Activated B cell treated with CpG ODN at 0.5 μM for 24 hours (primary cell): Measurements from ENCODE around the gene PAK4. TPM values are rescaled to one million over a fixed set of nuclear protein-coding genes. Genes with fewer than 3 reads are reported as not detected.

Experiments
- ATAC-seq: fragments of 200-7000 bp; cut with Tn5 transposase; one replicate; pipeline ENCODE4 v1.10.0; 2021; ENCODE audit warnings: low read depth, mild to moderate bottlenecking, moderate library complexity
- CTCF ChIA-PET: fragments of 350-600 bp; sonication (Branson Sonifier 250); formaldehyde crosslinking; loops from one replicate; lab custom pipeline; 2021; ENCODE audit warnings: antibody characterized with exemption; lab: Charles Lee
- POLR2A ChIA-PET: fragments of 350-600 bp; sonication (Branson Sonifier 250); formaldehyde crosslinking; loops from one replicate; lab custom pipeline; 2021; ENCODE audit warnings: antibody characterized with exemption; lab: Charles Lee
- DNase-seq: peaks from one replicate; pipeline ENCODE4 v3.0.0; 2022
- H3K27ac Mint-ChIP-seq: one replicate; pipeline ENCODE4 v1.8.0; 2020; ENCODE audit warnings: mixed read lengths
- H3K27me3 Mint-ChIP-seq: one replicate; pipeline ENCODE4 v1.8.0; 2021; ENCODE audit warnings: mixed read lengths
- H3K36me3 Mint-ChIP-seq: one replicate; pipeline ENCODE4 v1.8.0; 2021; ENCODE audit warnings: low read depth, mixed read lengths
- H3K4me1 Mint-ChIP-seq: one replicate; pipeline ENCODE4 v1.8.0; 2021; ENCODE audit warnings: mixed read lengths
- H3K4me3 Mint-ChIP-seq: one replicate; pipeline ENCODE4 v1.8.0; 2020; ENCODE audit warnings: mild to moderate bottlenecking, mixed read lengths
- H3K9me3 Mint-ChIP-seq: one replicate; pipeline ENCODE4 v1.8.0; 2020; ENCODE audit warnings: mixed read lengths
- intact Hi-C: fragments of 100-400 bp; cut with micrococcal nuclease; formaldehyde crosslinking; loops from one replicate; pipeline ENCODE4 v1.15.1; 2024
- total RNA-seq: library from RNA; stranded (reverse); gene quantifications from 2 replicates; pipeline ENCODE4 v1.2.3, GENCODE V29; 2022
- TF ChIP-seq, protein P1 (sequence below): fragments of 200-600 bp; IDR thresholded peaks from one replicate; pipeline ENCODE4 v1.8.0; 2022; ENCODE audit warnings: antibody characterized with exemption, mild to moderate bottlenecking

Gene PAK4
- total RNA-seq, 1 donor from 2014 or later, result 14.2 TPM

DNA sequence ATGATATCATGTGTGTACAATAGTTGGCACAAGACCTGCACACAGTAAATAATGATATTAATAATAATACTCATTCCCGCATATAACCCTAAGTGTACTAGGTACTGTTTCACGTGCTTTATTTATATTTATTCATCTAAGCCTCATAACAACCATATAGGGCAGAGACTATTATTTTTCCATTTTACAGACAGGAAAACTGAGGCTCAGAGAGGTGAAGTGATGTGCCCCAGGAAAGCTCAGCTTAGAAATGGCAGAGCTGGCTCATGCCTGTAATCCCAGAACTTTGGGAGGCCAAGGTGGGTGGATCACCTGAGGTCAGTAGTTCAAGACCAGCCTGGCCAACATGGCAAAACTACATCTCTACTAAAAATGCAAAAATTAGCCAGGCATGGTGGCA is 27.9 kb upstream of the PAK4 start:
- H3K27ac Mint-ChIP-seq, result no peak overlapping the region
- TF ChIP-seq, protein P1, sequence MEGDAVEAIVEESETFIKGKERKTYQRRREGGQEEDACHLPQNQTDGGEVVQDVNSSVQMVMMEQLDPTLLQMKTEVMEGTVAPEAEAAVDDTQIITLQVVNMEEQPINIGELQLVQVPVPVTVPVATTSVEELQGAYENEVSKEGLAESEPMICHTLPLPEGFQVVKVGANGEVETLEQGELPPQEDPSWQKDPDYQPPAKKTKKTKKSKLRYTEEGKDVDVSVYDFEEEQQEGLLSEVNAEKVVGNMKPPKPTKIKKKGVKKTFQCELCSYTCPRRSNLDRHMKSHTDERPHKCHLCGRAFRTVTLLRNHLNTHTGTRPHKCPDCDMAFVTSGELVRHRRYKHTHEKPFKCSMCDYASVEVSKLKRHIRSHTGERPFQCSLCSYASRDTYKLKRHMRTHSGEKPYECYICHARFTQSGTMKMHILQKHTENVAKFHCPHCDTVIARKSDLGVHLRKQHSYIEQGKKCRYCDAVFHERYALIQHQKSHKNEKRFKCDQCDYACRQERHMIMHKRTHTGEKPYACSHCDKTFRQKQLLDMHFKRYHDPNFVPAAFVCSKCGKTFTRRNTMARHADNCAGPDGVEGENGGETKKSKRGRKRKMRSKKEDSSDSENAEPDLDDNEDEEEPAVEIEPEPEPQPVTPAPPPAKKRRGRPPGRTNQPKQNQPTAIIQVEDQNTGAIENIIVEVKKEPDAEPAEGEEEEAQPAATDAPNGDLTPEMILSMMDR, result no peak
- CTCF ChIA-PET, result no interaction called here
- H3K27me3 Mint-ChIP-seq, result peaks cover 44% of the 10 kb centered on the region
- H3K9me3 Mint-ChIP-seq, result no peaks in the 10 kb centered on the region
- POLR2A ChIA-PET, result no interaction called here
- DNase-seq (no peak), ATAC-seq (no peak)
- H3K4me1 Mint-ChIP-seq, result no peaks in the 10 kb centered on the region
- H3K36me3 Mint-ChIP-seq, result no peaks in the 10 kb centered on the region
- intact Hi-C loops, result no loop called here
- H3K4me3 Mint-ChIP-seq, result no peak overlapping the region

DNA sequence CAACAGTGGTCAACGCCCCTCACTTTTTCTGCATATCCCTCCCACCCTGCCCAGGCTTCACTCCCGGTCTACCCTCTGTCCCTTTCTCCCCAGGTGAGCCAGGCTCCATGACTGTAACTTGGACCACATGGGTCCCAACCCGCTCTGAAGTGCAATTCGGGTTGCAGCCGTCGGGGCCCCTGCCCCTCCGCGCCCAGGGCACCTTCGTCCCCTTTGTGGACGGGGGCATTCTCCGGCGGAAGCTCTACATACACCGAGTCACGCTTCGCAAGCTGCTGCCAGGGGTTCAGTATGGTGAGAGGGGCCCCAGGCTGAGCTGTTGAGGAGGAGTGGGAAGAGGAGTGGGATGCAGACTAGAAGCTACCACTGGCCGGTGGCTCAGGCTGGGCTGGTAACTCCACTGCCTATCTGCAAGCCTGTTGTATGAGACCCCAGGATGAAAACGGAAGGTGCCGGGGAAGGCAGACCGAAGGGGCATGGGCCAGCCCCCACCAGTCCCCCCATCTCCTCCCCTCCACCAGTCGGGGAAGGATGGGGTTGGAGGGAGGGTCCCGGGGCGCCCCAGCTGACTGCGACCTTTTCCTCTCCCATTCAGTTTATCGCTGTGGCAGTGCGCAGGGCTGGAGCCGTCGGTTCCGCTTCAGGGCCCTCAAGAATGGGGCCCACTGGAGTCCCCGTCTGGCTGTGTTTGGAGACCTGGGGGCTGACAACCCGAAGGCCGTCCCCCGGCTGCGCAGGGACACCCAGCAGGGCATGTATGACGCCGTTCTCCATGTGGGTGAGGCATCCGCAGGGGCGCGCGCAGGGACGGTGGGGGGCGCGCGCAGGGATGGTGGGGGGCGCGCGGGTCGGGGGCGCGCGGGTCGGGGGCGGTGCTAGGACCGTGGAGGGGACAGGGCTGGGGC is 27.0 kb upstream of the PAK4 start:
- ATAC-seq, result no peak
- H3K4me3 Mint-ChIP-seq, result no peak overlapping the region
- H3K27ac Mint-ChIP-seq, result no peak overlapping the region

DNA sequence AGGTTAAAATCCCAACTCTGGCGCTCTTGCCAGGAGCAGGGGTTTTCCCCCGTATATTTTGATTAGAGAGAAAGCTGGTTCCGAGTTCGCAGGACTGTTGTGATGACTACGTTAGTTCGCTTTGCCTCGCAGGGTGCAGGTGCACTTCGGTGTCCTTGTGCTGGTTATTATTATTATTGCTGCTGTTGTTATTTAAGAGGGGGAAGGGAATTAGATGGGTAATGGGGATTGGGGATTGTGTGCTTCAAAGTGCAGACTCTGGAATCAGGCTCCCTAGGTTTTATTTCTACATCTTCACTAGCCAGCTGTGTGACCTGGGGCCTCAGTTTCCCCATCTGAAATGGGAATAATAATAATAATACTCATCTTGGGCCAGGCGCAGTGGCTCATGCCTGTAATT is 26.2 kb upstream of the PAK4 start:
- ATAC-seq, result no peak
- TF ChIP-seq, protein P1, result no peak
- Mint-ChIP-seq H3K4me3 (no peak overlapping the region), H3K36me3 (no peaks in the 10 kb centered on the region), H3K9me3 (no peaks in the 10 kb centered on the region), H3K27ac (no peak overlapping the region), H3K27me3 (peaks cover 38% of the 10 kb centered on the region), H3K4me1 (no peaks in the 10 kb centered on the region)
- ChIA-PET CTCF (no interaction called here), POLR2A (no interaction called here)
- intact Hi-C loops, result no loop called here
- no peak for DNase-seq

More for the DNA sequence above, 27.0 kb upstream of the PAK4 start:
- Mint-ChIP-seq H3K27me3 (peaks cover 43% of the 10 kb centered on the region), H3K4me1 (no peaks in the 10 kb centered on the region), H3K9me3 (no peaks in the 10 kb centered on the region), H3K36me3 (no peaks in the 10 kb centered on the region)
- POLR2A ChIA-PET, result no interaction called here
- TF ChIP-seq, protein P1, result no peak
- CTCF ChIA-PET, result no interaction called here
- DNase-seq, result no peak
- intact Hi-C loops, result no loop called here

DNA sequence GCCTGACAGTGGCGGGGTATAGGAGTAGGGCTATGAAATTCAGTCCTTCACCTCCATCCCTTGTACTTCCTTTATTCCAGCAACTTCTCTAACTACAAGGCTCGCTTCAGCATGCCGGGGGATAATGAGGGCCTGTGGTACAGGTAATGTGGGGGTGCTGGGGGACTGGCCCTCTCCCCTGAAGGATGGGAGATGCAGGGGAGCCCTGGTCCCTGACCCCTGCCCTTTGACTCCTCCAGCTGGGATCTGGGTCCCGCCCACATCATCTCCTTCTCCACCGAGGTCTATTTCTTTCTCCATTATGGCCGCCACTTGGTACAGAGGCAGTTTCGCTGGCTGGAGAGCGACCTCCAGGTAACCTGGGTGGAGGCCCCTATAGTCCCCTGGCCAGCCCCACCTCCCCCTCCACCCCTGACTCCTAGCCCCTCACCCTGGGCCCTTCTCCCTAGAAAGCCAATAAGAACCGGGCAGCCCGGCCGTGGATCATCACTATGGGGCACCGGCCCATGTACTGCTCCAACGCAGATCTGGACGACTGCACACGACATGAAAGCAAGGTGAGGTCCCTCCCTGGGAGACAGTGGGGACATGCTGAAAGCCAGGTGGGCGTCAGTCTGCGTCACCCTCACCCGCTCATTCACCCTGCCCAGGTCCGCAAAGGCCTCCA is 25.0 kb upstream of the PAK4 start:
- DNase-seq (no peak), ATAC-seq (no peak)
- H3K36me3 Mint-ChIP-seq, result no peaks in the 10 kb centered on the region
- no peaks in the 10 kb centered on the region for H3K4me1 Mint-ChIP-seq
- no peak overlapping the region for H3K27ac Mint-ChIP-seq
- TF ChIP-seq, protein P1, result no peak
- CTCF ChIA-PET, result no interaction called here
- no peak overlapping the region for H3K4me3 Mint-ChIP-seq
- H3K9me3 Mint-ChIP-seq, result no peaks in the 10 kb centered on the region
- peaks cover 30% of the 10 kb centered on the region for H3K27me3 Mint-ChIP-seq
- POLR2A ChIA-PET, result interaction anchor here (0.7 kb wide), 1 partner anchor 50 kb away, joined by 6 read pairs; no protein-coding TSS in a partner anchor
- intact Hi-C loops, result no loop called here

DNA sequence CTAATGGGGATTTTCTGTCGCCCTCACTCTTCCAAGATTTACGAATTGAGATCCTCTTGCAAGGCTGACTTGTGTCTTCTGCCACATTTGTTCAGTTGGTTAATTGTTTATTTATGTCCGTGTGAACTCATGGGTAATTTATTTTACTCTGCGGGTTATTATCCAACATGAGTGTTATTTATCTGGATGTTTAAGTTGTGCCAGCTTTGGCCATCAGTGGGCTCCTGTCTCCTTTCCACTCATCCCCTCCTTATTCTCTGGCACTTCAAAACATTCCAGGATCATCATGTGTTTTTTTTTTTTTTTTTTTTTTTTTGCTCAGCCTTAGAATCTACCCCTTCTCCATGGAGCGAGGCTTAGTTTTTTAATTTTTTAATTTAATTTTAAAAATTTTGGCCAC is 22.4 kb upstream of the PAK4 start:
- no peak for DNase-seq
- TF ChIP-seq, protein P1, result no peak
- Mint-ChIP-seq H3K4me3 (no peak overlapping the region), H3K27me3 (peaks cover 13% of the 10 kb centered on the region), H3K36me3 (no peaks in the 10 kb centered on the region), H3K4me1 (no peaks in the 10 kb centered on the region), H3K27ac (no peak overlapping the region), H3K9me3 (no peaks in the 10 kb centered on the region)
- ChIA-PET POLR2A (no interaction called here), CTCF (no interaction called here)
- no peak for ATAC-seq
- intact Hi-C loops, result no loop called here
